ENCODE measurements around the gene CREB1.

The CREB1 gene

DNA sequence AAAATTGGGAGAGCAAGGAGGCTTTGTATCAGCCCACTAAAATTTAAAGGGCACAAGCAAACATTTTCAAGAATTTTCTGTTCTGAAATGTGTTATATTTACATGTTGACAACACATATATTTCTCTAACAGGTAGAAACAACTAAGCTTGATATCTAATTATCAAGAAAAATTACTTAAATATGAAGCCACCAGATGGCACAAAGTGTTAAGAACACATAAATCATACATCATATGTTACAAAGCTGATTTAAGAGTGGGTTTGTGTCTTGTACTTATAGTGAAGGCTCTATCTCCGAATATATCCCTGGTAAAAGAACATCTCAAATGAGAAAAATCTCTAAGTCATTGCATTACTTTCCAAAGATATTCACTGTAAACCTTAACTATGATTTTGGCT, 19.6 kb upstream of the CREB1 start:
- no peak overlapping the region for H3K4me3 ChIP-seq (ENCODE audit: low read depth, low read length)
- TF ChIP-seq, protein P1, sequence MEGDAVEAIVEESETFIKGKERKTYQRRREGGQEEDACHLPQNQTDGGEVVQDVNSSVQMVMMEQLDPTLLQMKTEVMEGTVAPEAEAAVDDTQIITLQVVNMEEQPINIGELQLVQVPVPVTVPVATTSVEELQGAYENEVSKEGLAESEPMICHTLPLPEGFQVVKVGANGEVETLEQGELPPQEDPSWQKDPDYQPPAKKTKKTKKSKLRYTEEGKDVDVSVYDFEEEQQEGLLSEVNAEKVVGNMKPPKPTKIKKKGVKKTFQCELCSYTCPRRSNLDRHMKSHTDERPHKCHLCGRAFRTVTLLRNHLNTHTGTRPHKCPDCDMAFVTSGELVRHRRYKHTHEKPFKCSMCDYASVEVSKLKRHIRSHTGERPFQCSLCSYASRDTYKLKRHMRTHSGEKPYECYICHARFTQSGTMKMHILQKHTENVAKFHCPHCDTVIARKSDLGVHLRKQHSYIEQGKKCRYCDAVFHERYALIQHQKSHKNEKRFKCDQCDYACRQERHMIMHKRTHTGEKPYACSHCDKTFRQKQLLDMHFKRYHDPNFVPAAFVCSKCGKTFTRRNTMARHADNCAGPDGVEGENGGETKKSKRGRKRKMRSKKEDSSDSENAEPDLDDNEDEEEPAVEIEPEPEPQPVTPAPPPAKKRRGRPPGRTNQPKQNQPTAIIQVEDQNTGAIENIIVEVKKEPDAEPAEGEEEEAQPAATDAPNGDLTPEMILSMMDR (IDR thresholded peaks at IDR 0.05; ENCODE audit: low read depth, low read length, missing control alignments), result no peak
- DNase-seq (ENCODE audit: low read depth), result no peak

DNA sequence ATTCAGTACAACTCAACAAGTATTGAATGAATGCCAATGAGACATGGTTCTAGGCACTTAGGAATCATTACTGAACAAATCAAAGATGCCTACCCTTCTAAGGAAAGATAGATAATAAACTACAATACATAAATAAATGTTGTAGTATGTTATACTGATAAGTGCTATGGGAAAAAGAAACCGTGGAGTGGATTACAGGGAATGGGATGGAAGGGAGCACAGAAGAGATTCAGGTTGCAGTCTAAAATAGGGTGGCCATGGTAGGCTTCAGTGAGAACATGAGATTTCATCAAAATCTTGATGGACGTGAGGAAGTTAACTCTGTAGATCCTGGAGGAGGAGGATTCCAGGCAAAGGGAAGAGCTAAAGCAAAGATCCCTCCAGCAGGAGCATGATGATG, 17.9 kb upstream of the CREB1 start:
- no peak overlapping the region for H3K4me3 ChIP-seq (ENCODE audit: low read depth, low read length)
- DNase-seq (ENCODE audit: low read depth), result no peak
- TF ChIP-seq, protein P1 (IDR thresholded peaks at IDR 0.05; ENCODE audit: low read depth, low read length, missing control alignments), result no peak

DNA sequence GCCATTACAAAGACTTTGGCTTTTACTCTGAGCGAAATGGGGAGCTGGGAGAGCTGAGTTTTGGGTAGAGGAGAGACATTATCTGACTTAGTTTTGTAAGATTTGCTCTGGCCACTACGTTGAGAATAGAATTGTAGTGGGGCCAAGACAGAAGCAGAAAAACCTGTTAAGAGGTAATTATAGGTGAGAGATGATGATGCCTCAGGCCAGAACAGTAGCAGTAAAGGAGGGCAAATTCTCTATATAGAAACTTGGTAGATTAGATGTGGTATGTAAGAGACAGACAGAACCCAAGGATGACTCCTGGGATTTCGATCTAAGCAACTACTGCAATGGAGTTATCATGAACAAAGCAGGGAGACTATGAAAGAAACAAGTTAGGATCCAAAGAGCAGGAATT, 17.4 kb upstream of the CREB1 start:
- H3K4me3 ChIP-seq (ENCODE audit: low read depth, low read length), result no peak overlapping the region
- no peak for DNase-seq (ENCODE audit: low read depth)
- TF ChIP-seq, protein P1 (IDR thresholded peaks at IDR 0.05; ENCODE audit: low read depth, low read length, missing control alignments), result no peak

DNA sequence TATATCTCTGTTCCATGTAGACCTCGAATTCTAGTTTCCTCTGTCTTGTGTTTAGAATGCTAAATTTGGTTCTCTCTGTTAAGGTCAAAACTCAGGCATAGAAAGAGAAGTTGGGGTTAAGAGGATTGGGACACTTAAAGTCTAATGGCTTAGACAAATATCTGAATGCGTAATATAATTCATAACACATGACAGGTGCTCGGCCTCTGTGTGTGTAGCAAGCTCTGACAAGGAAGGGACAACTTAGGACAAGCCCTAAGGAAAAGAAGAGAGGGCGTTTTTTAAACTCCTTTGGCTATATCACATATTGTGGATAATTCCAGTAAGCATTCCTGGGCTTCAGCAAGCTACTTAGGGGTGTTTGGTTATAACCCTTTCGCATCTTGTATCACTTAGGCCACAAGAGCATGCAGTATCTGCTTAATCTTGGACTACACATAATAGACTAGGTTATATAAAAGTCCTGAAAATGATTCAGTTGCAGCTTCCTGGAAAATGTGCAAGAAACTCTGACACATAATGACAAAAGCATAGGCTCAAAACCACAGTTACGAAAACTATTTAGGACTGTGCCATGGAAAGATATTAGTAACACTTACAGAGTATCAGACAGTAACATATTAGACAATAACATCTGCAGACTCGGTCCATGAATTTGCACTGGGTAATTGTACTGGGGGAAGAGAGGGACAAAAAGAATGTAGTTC, 16.1 kb upstream of the CREB1 start:
- TF ChIP-seq, protein P1 (IDR thresholded peaks at IDR 0.05; ENCODE audit: low read depth, low read length, missing control alignments), result no peak
- no peak overlapping the region for H3K4me3 ChIP-seq (ENCODE audit: low read depth, low read length)
- no peak for DNase-seq (ENCODE audit: low read depth)

DNA sequence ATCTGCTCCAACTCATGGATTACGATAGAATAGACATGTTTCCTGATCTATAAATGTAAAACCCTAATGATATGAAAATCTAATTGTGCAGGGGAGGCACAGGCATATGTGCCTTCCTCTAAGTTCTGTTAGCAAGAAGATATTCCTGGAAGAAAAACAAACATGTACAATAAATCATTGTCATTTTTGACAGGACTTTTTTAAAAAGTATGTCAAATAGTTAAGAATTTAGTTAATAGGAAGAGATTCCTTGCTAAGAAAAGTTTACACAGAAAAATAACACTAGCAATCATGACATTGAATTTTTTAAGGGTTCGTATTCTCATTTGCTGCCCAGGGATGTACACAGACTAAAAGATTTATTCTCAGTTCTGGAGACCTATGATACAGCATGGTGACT, 15.3 kb upstream of the CREB1 start:
- TF ChIP-seq, protein P1 (IDR thresholded peaks at IDR 0.05; ENCODE audit: low read depth, low read length, missing control alignments), result no peak
- no peak for DNase-seq (ENCODE audit: low read depth)
- H3K4me3 ChIP-seq (ENCODE audit: low read depth, low read length), result no peak overlapping the region

DNA sequence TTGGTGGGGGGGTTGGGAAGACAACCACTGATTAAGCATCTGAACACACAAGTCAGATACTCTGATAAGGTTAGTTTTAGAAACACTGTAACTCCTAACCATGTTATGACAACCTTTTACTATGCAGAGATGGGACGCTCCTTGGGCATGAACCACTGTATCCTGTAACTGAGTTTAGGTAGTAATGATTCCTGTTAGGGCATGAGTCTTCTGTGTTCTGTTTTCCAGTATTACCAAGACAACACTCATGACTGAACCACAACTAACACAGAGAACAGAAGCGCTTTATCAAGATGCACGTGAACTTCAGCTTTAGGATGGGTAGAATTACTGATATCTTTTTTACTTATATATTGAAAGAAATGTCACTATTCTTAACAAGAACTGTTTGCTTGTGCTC, 14.1 kb upstream of the CREB1 start:
- H3K4me3 ChIP-seq (ENCODE audit: low read depth, low read length), result no peak overlapping the region
- no peak for DNase-seq (ENCODE audit: low read depth)
- TF ChIP-seq, protein P1 (IDR thresholded peaks at IDR 0.05; ENCODE audit: low read depth, low read length, missing control alignments), result no peak

DNA sequence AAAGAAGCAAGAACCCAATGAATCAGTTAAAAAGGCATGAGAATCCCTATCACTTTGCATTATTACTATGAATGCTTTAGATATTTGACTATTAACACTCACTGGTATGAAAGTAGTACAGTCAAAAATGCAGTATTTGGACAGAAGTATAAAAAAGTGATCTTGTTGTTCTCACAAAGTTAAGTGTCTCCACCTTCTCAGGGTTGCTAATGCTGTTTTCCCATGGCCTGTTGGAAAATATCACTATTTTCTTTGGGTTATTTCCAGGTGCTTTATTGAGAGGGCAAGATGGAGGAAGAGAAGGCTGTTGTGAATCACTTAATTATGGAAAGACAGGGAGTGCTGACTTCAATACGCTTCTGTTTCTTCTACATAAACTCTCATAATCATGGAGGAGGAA, 13.6 kb upstream of the CREB1 start:
- no peak overlapping the region for H3K4me3 ChIP-seq (ENCODE audit: low read depth, low read length)
- TF ChIP-seq, protein P1 (IDR thresholded peaks at IDR 0.05; ENCODE audit: low read depth, low read length, missing control alignments), result no peak
- no peak for DNase-seq (ENCODE audit: low read depth)

Data from GM12864 (cell line).